Measurements from ENCODE around the gene PHACTR3. TPM values are rescaled to one million over a fixed set of nuclear protein-coding genes. Genes with fewer than 3 reads are reported as not detected.

PHACTR3 gene
- total RNA-seq, 1 experiment from 2014 or later, result not detected

DNA sequence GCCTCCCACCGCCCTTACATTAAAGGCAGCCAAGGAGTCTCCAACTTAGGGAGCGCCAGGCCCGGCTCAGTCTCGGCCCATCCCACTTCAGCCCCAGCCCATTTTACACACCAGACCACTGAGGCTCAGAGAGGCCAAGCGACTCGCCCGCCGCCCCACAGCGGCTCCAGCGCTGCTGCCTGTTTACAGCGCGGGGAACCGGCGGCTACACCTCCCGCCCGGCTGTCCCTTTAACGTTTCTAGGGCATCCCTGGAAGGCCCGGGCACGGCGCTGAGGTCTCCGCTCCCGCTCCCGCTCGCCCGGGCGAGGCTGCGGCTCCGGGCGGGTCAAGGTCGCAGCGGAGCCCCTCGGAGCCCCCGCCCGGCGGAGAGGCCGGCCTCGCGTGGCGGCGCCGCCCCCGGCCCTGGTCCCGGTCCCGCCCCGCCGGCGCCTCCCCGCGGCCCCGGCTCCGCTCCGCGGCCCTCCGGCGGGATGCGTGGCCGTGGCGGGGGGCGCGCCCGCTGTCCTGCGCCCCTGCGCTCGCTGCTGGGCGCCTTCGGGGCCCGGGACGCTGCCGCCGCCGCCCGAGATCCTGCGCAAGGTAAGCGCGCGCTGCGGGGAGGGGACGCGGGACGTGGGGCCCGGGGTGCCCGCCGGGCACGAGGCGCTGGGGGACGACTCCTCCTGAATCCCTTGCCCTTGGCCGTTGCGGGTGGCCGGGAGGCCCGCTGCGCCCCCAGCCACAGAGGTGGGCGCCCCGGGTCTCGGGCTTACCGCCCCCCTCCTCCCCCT, 27.1 kb upstream of the PHACTR3 start:
- Mint-ChIP-seq H3K27ac (no peak overlapping the region), H3K36me3 (ENCODE audit: insufficient read depth in 1 of 3, low read depth in 3 of 3) (no peaks in the 10 kb centered on the region; a peak in 1 of 7 replicates), H3K27me3 (ENCODE audit: low read depth) (peaks cover 93% of the 10 kb centered on the region), H3K4me1 (peaks cover 0 to 3% of the 10 kb centered on the region in 2 experiments; a peak in 3 of 4 replicates), H3K9me3 (peaks cover 0 to 22% of the 10 kb centered on the region in 2 experiments; a peak in 4 of 5 replicates), H3K4me3 (peak overlapping the region; percentile 46 to 74)
- H3T11ph ChIP-seq (ENCODE audit: low read length), result no peak overlapping the region
- H3K18ac ChIP-seq (ENCODE audit: insufficient read length, low read depth, low read length), result no peak overlapping the region
- H2BK15ac ChIP-seq (ENCODE audit: low read depth, low read length), result no peak overlapping the region
- H3K79me1 ChIP-seq (ENCODE audit: insufficient read depth, low read depth, low read length, poor library complexity, severe bottlenecking), result no peaks in the 10 kb centered on the region
- H3K14ac ChIP-seq (ENCODE audit: insufficient read depth, low read length), result no peak overlapping the region
- no peak for DNase-seq
- H4K8ac ChIP-seq (replicated peaks; ENCODE audit: insufficient read length, low read depth, low read length), result no peak overlapping the region
- no peak overlapping the region for H3K27ac ChIP-seq (ENCODE audit: insufficient read length, low read depth, low read length)
- no peak overlapping the region for H4K91ac ChIP-seq (ENCODE audit: insufficient read length, low read depth, low read length)
- no peak overlapping the region for H2BK5ac ChIP-seq (ENCODE audit: insufficient read length, low read length)
- H3K56ac ChIP-seq (ENCODE audit: insufficient read length, low read depth, low read length), result no peak overlapping the region
- no peak overlapping the region for H3K23ac ChIP-seq (ENCODE audit: insufficient read length, low read depth, low read length)
- no peaks in the 10 kb centered on the region for H3K4me1 ChIP-seq (ENCODE audit: insufficient read depth, low read length)
- no peak overlapping the region for H3K4me2 ChIP-seq (ENCODE audit: insufficient read depth, insufficient read length, low read length)
- no CpG with 5 or more reads among the region's 95 CpGs for WGBS (ENCODE audit: extremely low coverage, insufficient read length, low lambda C conversion rate)
- no peaks in the 10 kb centered on the region for H3K23me2 ChIP-seq (ENCODE audit: insufficient read length, low read depth, low read length, poor library complexity, severe bottlenecking)
- no peaks in the 10 kb centered on the region for H3K9me3 ChIP-seq (ENCODE audit: control insufficient read depth, low read depth, low read length)
- H2AFZ ChIP-seq (ENCODE audit: low read length), result no peak overlapping the region
- no peaks in the 10 kb centered on the region for H4K20me1 ChIP-seq (ENCODE audit: control insufficient read depth, insufficient read depth, insufficient read length)
- H3K9ac ChIP-seq (ENCODE audit: extremely low read depth, insufficient read length, low read length), result no peak overlapping the region
- no peak overlapping the region for H4K5ac ChIP-seq (ENCODE audit: insufficient read length, low read depth, low read length)
- H2BK120ac ChIP-seq (ENCODE audit: low read depth, low read length, poor library complexity, severe bottlenecking), result no peak overlapping the region
- TF ChIP-seq, protein P1, sequence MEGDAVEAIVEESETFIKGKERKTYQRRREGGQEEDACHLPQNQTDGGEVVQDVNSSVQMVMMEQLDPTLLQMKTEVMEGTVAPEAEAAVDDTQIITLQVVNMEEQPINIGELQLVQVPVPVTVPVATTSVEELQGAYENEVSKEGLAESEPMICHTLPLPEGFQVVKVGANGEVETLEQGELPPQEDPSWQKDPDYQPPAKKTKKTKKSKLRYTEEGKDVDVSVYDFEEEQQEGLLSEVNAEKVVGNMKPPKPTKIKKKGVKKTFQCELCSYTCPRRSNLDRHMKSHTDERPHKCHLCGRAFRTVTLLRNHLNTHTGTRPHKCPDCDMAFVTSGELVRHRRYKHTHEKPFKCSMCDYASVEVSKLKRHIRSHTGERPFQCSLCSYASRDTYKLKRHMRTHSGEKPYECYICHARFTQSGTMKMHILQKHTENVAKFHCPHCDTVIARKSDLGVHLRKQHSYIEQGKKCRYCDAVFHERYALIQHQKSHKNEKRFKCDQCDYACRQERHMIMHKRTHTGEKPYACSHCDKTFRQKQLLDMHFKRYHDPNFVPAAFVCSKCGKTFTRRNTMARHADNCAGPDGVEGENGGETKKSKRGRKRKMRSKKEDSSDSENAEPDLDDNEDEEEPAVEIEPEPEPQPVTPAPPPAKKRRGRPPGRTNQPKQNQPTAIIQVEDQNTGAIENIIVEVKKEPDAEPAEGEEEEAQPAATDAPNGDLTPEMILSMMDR (conservative IDR thresholded peaks at IDR 0.05), result no peak
- H2AK5ac ChIP-seq (ENCODE audit: insufficient read length, low read length), result no peak overlapping the region
- H3K4ac ChIP-seq (ENCODE audit: low read depth, low read length), result no peak overlapping the region
- no peak overlapping the region for H2BK12ac ChIP-seq (ENCODE audit: insufficient read length, low read depth, low read length)
- peaks cover 24% of the 10 kb centered on the region; the same call in 1 of the 2 replicates for H3K27me3 ChIP-seq (ENCODE audit: insufficient read depth, low read length)
- no peaks in the 10 kb centered on the region for H3K79me2 ChIP-seq (ENCODE audit: insufficient read depth, low read length)
- no peak overlapping the region for H2BK20ac ChIP-seq (ENCODE audit: low read depth, low read length, poor library complexity, severe bottlenecking)

Data from H9 (cell line).